GM23338 (cell line): ENCODE measurements around the gene USP31. TPM values are rescaled to one million over a fixed set of nuclear protein-coding genes. Genes with fewer than 3 reads are reported as not detected.

Experiments
- ATAC-seq: fragments of 200-7000 bp; cut with Tn5 transposase; 3 replicates; pipeline ENCODE4 v1.9.1; 2020
- DNase-seq: peaks from one replicate; pipeline ENCODE4 v3.0.0-alpha.2; 2015; ENCODE audit warnings: low spot score
- H2AFZ ChIP-seq: fragments of 200-600 bp; sonication (generic); 2 replicates; pipeline ENCODE4 v1.8.0; 2016; ENCODE audit warnings: antibody characterized with exemption, mild to moderate bottlenecking, moderate library complexity
- H3F3A ChIP-seq: fragments of 200-600 bp; sonication (generic); replicated peaks from 2 replicates; pipeline ENCODE4 v1.8.0; 2017; ENCODE audit warnings: antibody characterized with exemption, mixed run types, low read depth
- H3K27ac ChIP-seq: fragments of 200-600 bp; sonication (generic); 2 replicates; pipeline ENCODE4 v1.6.1; 2016; ENCODE audit warnings: low read depth
- H3K27me3 ChIP-seq: fragments of 200-600 bp; sonication (generic); 2 replicates; pipeline ENCODE4 v1.8.0; 2016; ENCODE audit warnings: mild to moderate bottlenecking, mixed run types, moderate library complexity; ENCODE audit not compliant: insufficient read depth
- H3K36me3 ChIP-seq: fragments of 200-600 bp; sonication (generic); 2 replicates; pipeline ENCODE4 v1.8.0; 2016; ENCODE audit warnings: mild to moderate bottlenecking; ENCODE audit not compliant: insufficient read depth
- H3K4me1 ChIP-seq: fragments of 200-600 bp; sonication (generic); 2 replicates; pipeline ENCODE4 v1.8.0; 2016; ENCODE audit warnings: mild to moderate bottlenecking, moderate library complexity; ENCODE audit not compliant: insufficient read depth
- H3K4me2 ChIP-seq: fragments of 200-600 bp; sonication (generic); 2 replicates; pipeline ENCODE4 v1.7.1; 2017; ENCODE audit warnings: mixed run types
- H3K4me3 ChIP-seq: fragments of 200-600 bp; sonication (generic); 2 replicates; pipeline ENCODE4 v1.6.1; 2016; ENCODE audit warnings: mixed run types
- H3K79me2 ChIP-seq: fragments of 200-600 bp; sonication (generic); replicated peaks from 2 replicates; pipeline ENCODE4 v1.8.0; 2017; ENCODE audit warnings: mild to moderate bottlenecking; ENCODE audit not compliant: insufficient read depth
- H3K9me2 ChIP-seq: fragments of 200-600 bp; sonication (generic); 2 replicates; pipeline ENCODE4 v1.8.0; 2017; ENCODE audit not compliant: insufficient read depth
- H4K20me1 ChIP-seq: fragments of 200-600 bp; sonication (generic); replicated peaks from 2 replicates; pipeline ENCODE4 v1.8.0; 2017; ENCODE audit warnings: mild to moderate bottlenecking; ENCODE audit not compliant: insufficient read depth
- H3K27ac Mint-ChIP-seq: 2 replicates; pipeline ENCODE4 v1.8.0; 2020; ENCODE audit warnings: inconsistent platforms, mild to moderate bottlenecking, moderate library complexity, mixed read lengths
- H3K27me3 Mint-ChIP-seq: 3 replicates; pipeline ENCODE4 v1.8.0; 2022; ENCODE audit warnings: low read depth, mild to moderate bottlenecking, moderate library complexity, mixed read lengths, inconsistent platforms; ENCODE audit not compliant: insufficient read depth, poor library complexity
- H3K36me3 Mint-ChIP-seq: 3 replicates; pipeline ENCODE4 v1.8.0; 2021; ENCODE audit warnings: low read depth, mild to moderate bottlenecking, inconsistent platforms, moderate library complexity, mixed read lengths
- H3K4me1 Mint-ChIP-seq: 3 replicates; pipeline ENCODE4 v1.8.0; 2020; ENCODE audit warnings: mild to moderate bottlenecking, inconsistent platforms, mixed read lengths
- H3K4me3 Mint-ChIP-seq: 3 replicates; pipeline ENCODE4 v1.8.0; 2021; ENCODE audit warnings: moderate library complexity, mild to moderate bottlenecking, inconsistent platforms, mixed read lengths
- H3K9me3 Mint-ChIP-seq: 3 replicates; pipeline ENCODE4 v1.8.0; 2020; ENCODE audit warnings: moderate library complexity, mild to moderate bottlenecking, inconsistent platforms, mixed read lengths
- CREB1 ChIP-seq: fragments of 250-450 bp; sonication (Bioruptor Pico); IDR thresholded peaks from 2 replicates; pipeline ENCODE4 v1.5.0; 2020; ENCODE audit warnings: low read depth, mild to moderate bottlenecking, moderate library complexity
- CTCF ChIP-seq, 2 experiments: fragments of 200-600 bp in 1 of 2; sonication (generic) in 1 of 2; conservative IDR thresholded peaks; 2 replicates each; pipeline versions ENCODE4 v1.5.1 to v1.6.1; 2016 to 2017; ENCODE audit warnings: antibody characterized with exemption in 2 of 2, low read depth in 2 of 2, mild to moderate bottlenecking in 2 of 2, moderate library complexity in 1 of 2
- EZH2 ChIP-seq: fragments of 200-600 bp; sonication (generic); IDR thresholded peaks from one replicate; pipeline ENCODE4 v1.8.0; 2017; ENCODE audit warnings: antibody characterized with exemption, mild to moderate bottlenecking, low read depth; ENCODE audit not compliant: unreplicated experiment
- EZH2phosphoT487 ChIP-seq: fragments of 200-600 bp; sonication (generic); IDR thresholded peaks from one replicate; pipeline ENCODE4 v1.8.1; 2018; ENCODE audit warnings: antibody characterized with exemption; ENCODE audit not compliant: unreplicated experiment
- JUNB ChIP-seq: IDR thresholded peaks from one replicate; pipeline ENCODE4 v1.6.1; 2016; ENCODE audit warnings: antibody characterized with exemption; ENCODE audit not compliant: unreplicated experiment
- NANOG ChIP-seq: IDR thresholded peaks from 2 replicates; pipeline ENCODE4 v1.6.1; 2016; ENCODE audit warnings: antibody characterized with exemption, borderline replicate concordance
- POLR2AphosphoS5 ChIP-seq: IDR thresholded peaks from 2 replicates; pipeline ENCODE4 v1.6.1; 2016; ENCODE audit warnings: antibody characterized with exemption, low read depth
- REST ChIP-seq: IDR thresholded peaks from one replicate; pipeline ENCODE4 v1.6.1; 2018; ENCODE audit warnings: antibody characterized with exemption; ENCODE audit not compliant: unreplicated experiment
- STAT1 ChIP-seq: IDR thresholded peaks from one replicate; pipeline ENCODE4 v1.6.1; 2016; ENCODE audit warnings: antibody characterized with exemption; ENCODE audit not compliant: unreplicated experiment
- ZNF331 ChIP-seq: fragments of 250-450 bp; sonication (Bioruptor Pico); IDR thresholded peaks from 2 replicates; pipeline ENCODE4 v1.5.0; 2020; ENCODE audit warnings: low read depth, mild to moderate bottlenecking, moderate library complexity
- polyA plus RNA-seq: library from polyadenylated mRNA; unstranded; fragments of >200 nt; fragmentation: Nextera tagmentation; extraction: Ambion mirVana; gene quantifications from 2 replicates; pipeline ENCODE4 v1.2.1, GENCODE V29; 2016
- total RNA-seq: library from RNA; depleted of rRNA; stranded (reverse); fragments of >200 nt; shearing (Covaris generic); gene quantifications from 2 replicates; pipeline ENCODE4 v1.2.3, GENCODE V29; 2014
- TF ChIP-seq, protein P1 (sequence below): fragments of 250-450 bp; sonication (Bioruptor Pico); IDR thresholded peaks from 2 replicates; pipeline ENCODE4 v1.5.0; 2020; ENCODE audit warnings: mild to moderate bottlenecking, moderate library complexity
- TF ChIP-seq, protein P2 (sequence below): IDR thresholded peaks from 2 replicates; pipeline ENCODE4 v1.6.1; 2016; ENCODE audit warnings: antibody characterized with exemption

The USP31 gene
- total and polyA plus RNA-seq, 2 experiments from 2014 or later: 4.3 to 17.9 TPM

DNA sequence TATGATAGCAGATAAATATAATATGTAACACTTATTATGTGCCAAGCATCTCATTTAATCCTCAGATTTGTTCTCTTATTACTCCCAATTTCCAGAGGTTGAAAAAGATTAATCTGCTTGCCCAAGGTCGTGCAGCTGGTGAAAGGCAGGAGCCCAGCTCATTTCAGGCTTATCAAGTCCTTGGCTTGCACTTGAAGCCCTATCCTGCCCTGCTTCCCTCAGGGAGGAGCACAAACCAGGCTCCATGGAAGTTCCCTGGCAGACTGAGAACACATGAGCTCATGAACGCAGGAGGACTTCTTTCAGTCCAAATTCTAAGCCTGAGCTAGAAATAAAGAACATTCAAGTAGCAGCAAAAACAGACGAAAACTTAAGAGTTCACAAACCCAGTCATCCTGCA lies 74.8 kb downstream of the USP31 start:
- Histone ChIP-seq H3F3A (no peaks in the 10 kb centered on the region), H3K4me2 (no peak overlapping the region), H3K27ac (no peak overlapping the region), H4K20me1 (no peaks in the 10 kb centered on the region; the same call in none of the 2 replicates), H3K27me3 (no peaks in the 10 kb centered on the region), H3K36me3 (peaks cover 7% of the 10 kb centered on the region; the same call in 1 of the 2 replicates), H3K79me2 (no peaks in the 10 kb centered on the region), H3K9me2 (no peaks in the 10 kb centered on the region), H3K4me3 (no peak overlapping the region), H3K4me1 (no peaks in the 10 kb centered on the region), H2AFZ (no peak overlapping the region)
- Mint-ChIP-seq H3K9me3 (no peaks in the 10 kb centered on the region), H3K36me3 (peaks cover 45% of the 10 kb centered on the region), H3K27ac (no peak overlapping the region), H3K27me3 (peaks cover 3% of the 10 kb centered on the region), H3K4me1 (no peaks in the 10 kb centered on the region), H3K4me3 (no peak overlapping the region)
- ATAC-seq (no peak), DNase-seq (no peak)
- TF ChIP-seq CTCF (conservative IDR thresholded peaks at IDR 0.05; ENCODE audit: low read depth in 2 of 2) (no peak), EZH2phosphoT487 (no peak), POLR2AphosphoS5 (no peak), ZNF331 (CRISPR knock-in tag) (no peak), REST (no peak), EZH2 (no peak), NANOG (no peak), JUNB (no peak), CREB1 (no peak), STAT1 (no peak)
- TF ChIP-seq, protein P1, sequence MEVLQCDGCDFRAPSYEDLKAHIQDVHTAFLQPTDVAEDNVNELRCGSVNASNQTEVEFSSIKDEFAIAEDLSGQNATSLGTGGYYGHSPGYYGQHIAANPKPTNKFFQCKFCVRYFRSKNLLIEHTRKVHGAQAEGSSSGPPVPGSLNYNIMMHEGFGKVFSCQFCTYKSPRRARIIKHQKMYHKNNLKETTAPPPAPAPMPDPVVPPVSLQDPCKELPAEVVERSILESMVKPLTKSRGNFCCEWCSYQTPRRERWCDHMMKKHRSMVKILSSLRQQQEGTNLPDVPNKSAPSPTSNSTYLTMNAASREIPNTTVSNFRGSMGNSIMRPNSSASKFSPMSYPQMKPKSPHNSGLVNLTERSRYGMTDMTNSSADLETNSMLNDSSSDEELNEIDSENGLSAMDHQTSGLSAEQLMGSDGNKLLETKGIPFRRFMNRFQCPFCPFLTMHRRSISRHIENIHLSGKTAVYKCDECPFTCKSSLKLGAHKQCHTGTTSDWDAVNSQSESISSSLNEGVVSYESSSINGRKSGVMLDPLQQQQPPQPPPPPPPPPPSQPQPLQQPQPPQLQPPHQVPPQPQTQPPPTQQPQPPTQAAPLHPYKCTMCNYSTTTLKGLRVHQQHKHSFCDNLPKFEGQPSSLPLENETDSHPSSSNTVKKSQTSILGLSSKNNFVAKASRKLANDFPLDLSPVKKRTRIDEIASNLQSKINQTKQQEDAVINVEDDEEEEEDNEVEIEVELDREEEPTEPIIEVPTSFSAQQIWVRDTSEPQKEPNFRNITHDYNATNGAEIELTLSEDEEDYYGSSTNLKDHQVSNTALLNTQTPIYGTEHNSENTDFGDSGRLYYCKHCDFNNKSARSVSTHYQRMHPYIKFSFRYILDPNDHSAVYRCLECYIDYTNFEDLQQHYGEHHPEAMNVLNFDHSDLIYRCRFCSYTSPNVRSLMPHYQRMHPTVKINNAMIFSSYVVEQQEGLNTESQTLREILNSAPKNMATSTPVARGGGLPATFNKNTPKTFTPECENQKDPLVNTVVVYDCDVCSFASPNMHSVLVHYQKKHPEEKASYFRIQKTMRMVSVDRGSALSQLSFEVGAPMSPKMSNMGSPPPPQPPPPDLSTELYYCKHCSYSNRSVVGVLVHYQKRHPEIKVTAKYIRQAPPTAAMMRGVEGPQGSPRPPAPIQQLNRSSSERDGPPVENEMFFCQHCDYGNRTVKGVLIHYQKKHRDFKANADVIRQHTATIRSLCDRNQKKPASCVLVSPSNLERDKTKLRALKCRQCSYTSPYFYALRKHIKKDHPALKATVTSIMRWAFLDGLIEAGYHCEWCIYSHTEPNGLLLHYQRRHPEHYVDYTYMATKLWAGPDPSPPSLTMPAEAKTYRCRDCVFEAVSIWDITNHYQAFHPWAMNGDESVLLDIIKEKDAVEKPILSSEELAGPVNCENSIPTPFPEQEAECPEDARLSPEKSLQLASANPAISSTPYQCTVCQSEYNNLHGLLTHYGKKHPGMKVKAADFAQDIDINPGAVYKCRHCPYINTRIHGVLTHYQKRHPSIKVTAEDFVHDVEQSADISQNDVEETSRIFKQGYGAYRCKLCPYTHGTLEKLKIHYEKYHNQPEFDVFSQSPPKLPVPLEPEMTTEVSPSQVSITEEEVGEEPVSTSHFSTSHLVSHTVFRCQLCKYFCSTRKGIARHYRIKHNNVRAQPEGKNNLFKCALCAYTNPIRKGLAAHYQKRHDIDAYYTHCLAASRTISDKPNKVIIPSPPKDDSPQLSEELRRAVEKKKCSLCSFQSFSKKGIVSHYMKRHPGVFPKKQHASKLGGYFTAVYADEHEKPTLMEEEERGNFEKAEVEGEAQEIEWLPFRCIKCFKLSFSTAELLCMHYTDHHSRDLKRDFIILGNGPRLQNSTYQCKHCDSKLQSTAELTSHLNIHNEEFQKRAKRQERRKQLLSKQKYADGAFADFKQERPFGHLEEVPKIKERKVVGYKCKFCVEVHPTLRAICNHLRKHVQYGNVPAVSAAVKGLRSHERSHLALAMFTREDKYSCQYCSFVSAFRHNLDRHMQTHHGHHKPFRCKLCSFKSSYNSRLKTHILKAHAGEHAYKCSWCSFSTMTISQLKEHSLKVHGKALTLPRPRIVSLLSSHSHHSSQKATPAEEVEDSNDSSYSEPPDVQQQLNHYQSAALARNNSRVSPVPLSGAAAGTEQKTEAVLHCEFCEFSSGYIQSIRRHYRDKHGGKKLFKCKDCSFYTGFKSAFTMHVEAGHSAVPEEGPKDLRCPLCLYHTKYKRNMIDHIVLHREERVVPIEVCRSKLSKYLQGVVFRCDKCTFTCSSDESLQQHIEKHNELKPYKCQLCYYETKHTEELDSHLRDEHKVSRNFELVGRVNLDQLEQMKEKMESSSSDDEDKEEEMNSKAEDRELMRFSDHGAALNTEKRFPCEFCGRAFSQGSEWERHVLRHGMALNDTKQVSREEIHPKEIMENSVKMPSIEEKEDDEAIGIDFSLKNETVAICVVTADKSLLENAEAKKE: no peak
- TF ChIP-seq, protein P2, sequence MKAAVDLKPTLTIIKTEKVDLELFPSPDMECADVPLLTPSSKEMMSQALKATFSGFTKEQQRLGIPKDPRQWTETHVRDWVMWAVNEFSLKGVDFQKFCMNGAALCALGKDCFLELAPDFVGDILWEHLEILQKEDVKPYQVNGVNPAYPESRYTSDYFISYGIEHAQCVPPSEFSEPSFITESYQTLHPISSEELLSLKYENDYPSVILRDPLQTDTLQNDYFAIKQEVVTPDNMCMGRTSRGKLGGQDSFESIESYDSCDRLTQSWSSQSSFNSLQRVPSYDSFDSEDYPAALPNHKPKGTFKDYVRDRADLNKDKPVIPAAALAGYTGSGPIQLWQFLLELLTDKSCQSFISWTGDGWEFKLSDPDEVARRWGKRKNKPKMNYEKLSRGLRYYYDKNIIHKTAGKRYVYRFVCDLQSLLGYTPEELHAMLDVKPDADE: no peak
